B cell (primary cell): ENCODE measurements around the gene MAP3K20. TPM values are rescaled to one million over a fixed set of nuclear protein-coding genes. Genes with fewer than 3 reads are reported as not detected.
"Not testable (repeated sequence)": the region's sequence is repeated elsewhere in the genome, so short reads cannot be mapped to it uniquely, and the experiment has no call there.

Experiments
- ATAC-seq: fragments of 200-7000 bp; cut with Tn5 transposase; one replicate; pipeline ENCODE4 v1.10.0; 2021; ENCODE audit warnings: low read depth, mild to moderate bottlenecking, moderate number of reproducible peaks, moderate library complexity
- CTCF ChIA-PET: fragments of 350-600 bp; sonication (Branson Sonifier 250); formaldehyde crosslinking; loops from one replicate; lab custom pipeline; 2021; ENCODE audit warnings: antibody characterized with exemption, inconsistent platforms; lab: Charles Lee
- POLR2A ChIA-PET: fragments of 350-600 bp; sonication (Branson Sonifier 250); formaldehyde crosslinking; loops from one replicate; lab custom pipeline; 2021; ENCODE audit warnings: antibody characterized with exemption; lab: Charles Lee
- DNase-seq: peaks from one replicate; pipeline ENCODE4 v3.0.0; 2013
- H2AFZ ChIP-seq: 2 replicates; pipeline ENCODE4 v1.6.1; 2012; ENCODE audit warnings: mild to moderate bottlenecking, low read depth, low read length; ENCODE audit not compliant: insufficient read depth, poor library complexity, severe bottlenecking
- H3K27ac ChIP-seq, 2 donors: 1 replicate in 1 of 2; 2 replicates in 1 of 2; pipeline ENCODE4 v1.5.1; 2012 to 2013; ENCODE audit warnings: low read length in 2 of 2, mild to moderate bottlenecking in 2 of 2, moderate library complexity in 1 of 2
- H3K27me3 ChIP-seq, 4 experiments: fragments of 200-600 bp in 1 of 4; sonication (generic) in 1 of 4; replicated peaks in 1 of 4; 1 replicate in 2 of 4; 2 replicates in 2 of 4; pipeline versions ENCODE4 v1.6.1 to v1.7.0; 2013 to 2016; ENCODE audit warnings: low read length in 3 of 4, mild to moderate bottlenecking in 2 of 4, mixed read lengths in 1 of 4, moderate library complexity in 1 of 4; ENCODE audit not compliant: insufficient read depth in 4 of 4, control insufficient read depth in 3 of 4; ENCODE audit errors: control extremely low read depth in 1 of 4
- H3K36me3 ChIP-seq, 2 experiments: replicated peaks in 1 of 2; 1 replicate in 1 of 2; 2 replicates in 1 of 2; pipeline versions ENCODE4 v1.6.1 to v1.7.1; 2013; ENCODE audit warnings: low read length in 1 of 2; ENCODE audit not compliant: insufficient read depth in 2 of 2, control insufficient read depth in 1 of 2; ENCODE audit errors: control extremely low read depth in 1 of 2, extremely low read depth in 1 of 2
- H3K4me1 ChIP-seq, 2 donors: fragments of 200-600 bp in 1 of 2; sonication (generic) in 1 of 2; 1 replicate in 1 of 2; 2 replicates in 1 of 2; pipeline versions ENCODE4 v1.5.1 to v1.6.1; 2013 to 2017; ENCODE audit warnings: low read length in 2 of 2; ENCODE audit not compliant: control insufficient read depth in 2 of 2, insufficient read depth in 2 of 2
- H3K4me2 ChIP-seq: replicated peaks from 2 replicates; pipeline ENCODE3; 2012; ENCODE audit warnings: mild to moderate bottlenecking, low read depth, low read length; ENCODE audit not compliant: poor library complexity, severe bottlenecking
- H3K4me3 ChIP-seq, 5 experiments: fragments of 200-600 bp in 1 of 5; sonication (generic) in 1 of 5; 1 replicate in 3 of 5; 2 replicates in 2 of 5; pipeline versions ENCODE4 v1.5.1 to v1.7.0; 2011 to 2016; ENCODE audit warnings: low read length in 4 of 5, mild to moderate bottlenecking in 4 of 5, low read depth in 2 of 5, control low read depth in 1 of 5, moderate library complexity in 1 of 5; ENCODE audit not compliant: insufficient read depth in 1 of 5; ENCODE audit errors: control extremely low read depth in 1 of 5, extremely low read depth in 1 of 5
- H3K79me2 ChIP-seq: fragments of 200-600 bp; sonication (generic); one replicate; pipeline ENCODE4 v1.6.0; 2016; ENCODE audit warnings: low read length; ENCODE audit not compliant: control insufficient read depth, insufficient read depth
- H3K9ac ChIP-seq: fragments of 200-600 bp; sonication (generic); 2 replicates; pipeline ENCODE4 v1.6.1; 2017; ENCODE audit warnings: mild to moderate bottlenecking, low read length, moderate library complexity
- H3K9me3 ChIP-seq, 3 donors: one replicate each; pipeline versions ENCODE4 v1.6.1 to v1.7.1; 2013; ENCODE audit warnings: low read length in 2 of 3; ENCODE audit not compliant: control insufficient read depth in 2 of 3, insufficient read depth in 1 of 3; ENCODE audit errors: control extremely low read depth in 1 of 3
- H4K20me1 ChIP-seq: 2 replicates; pipeline ENCODE4 v1.6.0; 2012; ENCODE audit warnings: mild to moderate bottlenecking, low read length; ENCODE audit not compliant: insufficient read depth, control insufficient read depth, poor library complexity, severe bottlenecking
- H3K27ac Mint-ChIP-seq: one replicate; pipeline ENCODE4 v1.8.0; 2021; ENCODE audit warnings: mixed read lengths
- H3K27me3 Mint-ChIP-seq: one replicate; pipeline ENCODE4 v1.8.0; 2021; ENCODE audit warnings: mixed read lengths
- H3K4me1 Mint-ChIP-seq: one replicate; pipeline ENCODE4 v1.8.0; 2021; ENCODE audit warnings: mixed read lengths
- H3K4me3 Mint-ChIP-seq: one replicate; pipeline ENCODE4 v1.8.0; 2021; ENCODE audit warnings: mixed read lengths
- H3K9me3 Mint-ChIP-seq: one replicate; pipeline ENCODE4 v1.8.0; 2022; ENCODE audit warnings: mixed read lengths; ENCODE audit not compliant: insufficient read depth
- EZH2 ChIP-seq: IDR thresholded peaks from 2 replicates; pipeline ENCODE4 v1.6.1; 2012; ENCODE audit warnings: borderline replicate concordance, low read depth, mild to moderate bottlenecking, moderate library complexity, low read length; ENCODE audit not compliant: insufficient read depth, poor library complexity, severe bottlenecking
- WGBS: methylation state at CpG from one replicate; pipeline ENCODE4 v1.1.5; 2013; ENCODE audit warnings: missing lambda C conversion rate; ENCODE audit not compliant: insufficient coverage; 5-methylcytosine and 5-hydroxymethylcytosine counted together
- intact Hi-C: fragments of 100-400 bp; cut with micrococcal nuclease; formaldehyde crosslinking; loops from one replicate; pipeline ENCODE4 v1.10.0; 2022
- polyA plus RNA-seq: library from polyadenylated mRNA; depleted of rRNA; stranded (reverse); fragments of >200 nt; gene quantifications from 2 replicates; pipeline ENCODE4 v1.2.3, GENCODE V29; 2012
- total RNA-seq, 2 donors: library from RNA; stranded (reverse); fragments of 120-200 nt in 1 of 2; gene quantifications; 1 replicate in 1 of 2; 2 replicates in 1 of 2; pipeline versions ENCODE4 v1.2.3 to v1.2.4, GENCODE V29; 2013 to 2022
- TF ChIP-seq, protein P1 (sequence below): fragments of 200-600 bp; IDR thresholded peaks from one replicate; pipeline ENCODE4 v1.8.0; 2022; ENCODE audit warnings: antibody characterized with exemption, mild to moderate bottlenecking

MAP3K20 gene
- total and polyA plus RNA-seq, 2 donors (not counting 1 experiment from before 2014, with no cell fraction given) = 2.2 to 9.1 TPM

DNA sequence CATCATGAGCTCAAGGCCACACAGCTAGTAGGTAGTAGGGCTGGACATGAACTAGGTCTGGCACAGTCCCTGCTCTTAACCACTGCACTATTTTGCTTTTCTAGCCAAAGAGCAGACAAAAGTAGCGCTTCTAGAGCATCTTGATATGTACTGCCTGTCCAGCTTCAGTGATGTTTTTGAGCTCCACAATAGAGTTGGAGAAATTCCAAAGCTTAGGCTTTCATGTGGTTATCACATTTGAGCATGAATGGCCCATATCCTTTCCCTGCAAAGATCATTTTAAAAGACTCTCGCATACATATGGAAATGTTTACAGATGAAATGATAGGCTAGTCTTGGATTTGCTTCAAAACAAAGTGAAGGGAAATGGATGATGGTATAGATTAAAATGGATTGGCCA, 128.7 kb downstream of the MAP3K20 start:
- Histone ChIP-seq H3K4me3 (no peak overlapping the region), H3K27ac (no peak overlapping the region), H3K36me3 (no peaks in the 10 kb centered on the region), H3K79me2 (no peaks in the 10 kb centered on the region), H3K4me2 (no peak overlapping the region), H3K9me3 (no peaks in the 10 kb centered on the region), H2AFZ (no peak overlapping the region), H3K4me1 (no peaks in the 10 kb centered on the region), H3K9ac (no peak overlapping the region), H4K20me1 (no peaks in the 10 kb centered on the region), H3K27me3 (no peaks in the 10 kb centered on the region)
- no peak for DNase-seq
- Mint-ChIP-seq H3K27ac (no peak overlapping the region), H3K4me3 (no peak overlapping the region), H3K27me3 (no peaks in the 10 kb centered on the region), H3K9me3 (no peaks in the 10 kb centered on the region), H3K4me1 (no peaks in the 10 kb centered on the region)
- TF ChIP-seq, protein P1, sequence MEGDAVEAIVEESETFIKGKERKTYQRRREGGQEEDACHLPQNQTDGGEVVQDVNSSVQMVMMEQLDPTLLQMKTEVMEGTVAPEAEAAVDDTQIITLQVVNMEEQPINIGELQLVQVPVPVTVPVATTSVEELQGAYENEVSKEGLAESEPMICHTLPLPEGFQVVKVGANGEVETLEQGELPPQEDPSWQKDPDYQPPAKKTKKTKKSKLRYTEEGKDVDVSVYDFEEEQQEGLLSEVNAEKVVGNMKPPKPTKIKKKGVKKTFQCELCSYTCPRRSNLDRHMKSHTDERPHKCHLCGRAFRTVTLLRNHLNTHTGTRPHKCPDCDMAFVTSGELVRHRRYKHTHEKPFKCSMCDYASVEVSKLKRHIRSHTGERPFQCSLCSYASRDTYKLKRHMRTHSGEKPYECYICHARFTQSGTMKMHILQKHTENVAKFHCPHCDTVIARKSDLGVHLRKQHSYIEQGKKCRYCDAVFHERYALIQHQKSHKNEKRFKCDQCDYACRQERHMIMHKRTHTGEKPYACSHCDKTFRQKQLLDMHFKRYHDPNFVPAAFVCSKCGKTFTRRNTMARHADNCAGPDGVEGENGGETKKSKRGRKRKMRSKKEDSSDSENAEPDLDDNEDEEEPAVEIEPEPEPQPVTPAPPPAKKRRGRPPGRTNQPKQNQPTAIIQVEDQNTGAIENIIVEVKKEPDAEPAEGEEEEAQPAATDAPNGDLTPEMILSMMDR = no peak
- TF ChIP-seq EZH2 = no peak
- intact Hi-C loops = no loop called here
- CTCF ChIA-PET = interaction anchor here (1.1 to 1.4 kb wide), 2 partner anchors 176 to 177 kb away, joined by 3 to 4 read pairs; no protein-coding TSS in a partner anchor
- no peak for ATAC-seq
- POLR2A ChIA-PET = no interaction called here
- WGBS = 0% methylated on average over 1 of the region's 2 CpGs

DNA sequence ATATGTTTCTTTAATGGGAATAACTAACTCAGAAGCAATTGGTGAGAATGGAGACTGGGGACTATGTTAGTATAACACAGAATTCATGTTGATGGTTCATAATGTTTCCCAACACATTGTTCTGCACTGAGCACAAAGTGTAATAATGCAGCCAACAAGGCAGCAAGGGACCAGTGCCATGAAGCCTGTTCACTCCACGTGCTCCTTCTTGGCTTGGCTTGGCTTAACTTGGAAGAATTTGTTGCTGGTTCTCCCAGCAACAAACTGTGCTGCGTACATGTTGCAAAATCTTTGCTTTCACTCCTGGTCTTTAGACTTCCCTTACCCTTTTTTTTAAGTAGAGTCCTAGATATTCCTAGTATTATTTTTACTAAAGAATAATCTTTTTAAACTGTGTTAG, 129.7 kb downstream of the MAP3K20 start:
- H3K4me3 ChIP-seq = no peak overlapping the region
- no peak overlapping the region for H3K27ac Mint-ChIP-seq
- no peaks in the 10 kb centered on the region for H3K4me1 Mint-ChIP-seq
- 93% methylated on average over 1 of the region's 2 CpGs for WGBS
- H3K9ac ChIP-seq = no peak overlapping the region
- no peak overlapping the region for H3K4me2 ChIP-seq
- H3K79me2 ChIP-seq = no peaks in the 10 kb centered on the region
- no peak overlapping the region for H2AFZ ChIP-seq
- H3K4me3 Mint-ChIP-seq = no peak overlapping the region
- CTCF ChIA-PET = interaction anchor here (1.4 kb wide), 1 partner anchor 178 kb away, joined by 5 read pairs; no protein-coding TSS in a partner anchor
- POLR2A ChIA-PET = no interaction called here
- TF ChIP-seq, protein P1 = no peak
- no peak for TF ChIP-seq EZH2
- H3K27me3 ChIP-seq = no peaks in the 10 kb centered on the region
- DNase-seq (no peak), ATAC-seq (no peak)
- no peaks in the 10 kb centered on the region for H3K9me3 Mint-ChIP-seq
- H3K27ac ChIP-seq = no peak overlapping the region
- no peaks in the 10 kb centered on the region for H3K9me3 ChIP-seq
- H4K20me1 ChIP-seq = no peaks in the 10 kb centered on the region
- H3K27me3 Mint-ChIP-seq = no peaks in the 10 kb centered on the region
- no peaks in the 10 kb centered on the region for H3K36me3 ChIP-seq
- intact Hi-C loops = no loop called here
- H3K4me1 ChIP-seq = no peaks in the 10 kb centered on the region

DNA sequence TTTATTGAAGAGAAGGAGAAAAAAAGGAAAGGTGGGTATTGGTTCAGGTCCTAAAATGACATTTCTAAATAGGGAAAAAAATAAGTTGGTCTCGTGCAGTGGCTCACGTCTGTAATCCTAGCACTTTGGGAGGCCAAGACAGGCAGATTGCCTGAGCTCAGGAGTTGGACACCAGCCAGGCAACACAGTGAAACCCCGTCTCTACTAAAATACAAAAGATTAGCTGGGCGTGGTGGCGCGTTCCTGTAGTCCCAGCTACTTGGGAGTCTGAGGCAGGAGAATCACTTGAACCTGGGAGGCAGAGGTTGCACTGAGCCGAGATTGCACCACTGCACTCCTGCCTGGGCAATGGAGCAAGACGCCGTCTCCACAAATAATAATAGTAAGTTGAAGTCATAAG, 131.5 kb downstream of the MAP3K20 start:
- H3K27me3 ChIP-seq, H3K27me3 Mint-ChIP-seq, H3K9me3 ChIP-seq, H3K4me1 Mint-ChIP-seq, H3K27ac Mint-ChIP-seq, DNase-seq, H3K4me2 ChIP-seq, intact Hi-C loops, H3K79me2 ChIP-seq, H3K4me1 ChIP-seq, H3K27ac ChIP-seq, H3K4me3 ChIP-seq, POLR2A ChIA-PET, ATAC-seq, H2AFZ ChIP-seq, H3K36me3 ChIP-seq, H3K9me3 Mint-ChIP-seq, H4K20me1 ChIP-seq, H3K4me3 Mint-ChIP-seq, H3K9ac ChIP-seq: not testable (repeated sequence)
- CTCF ChIA-PET = interaction anchor here (13.2 kb wide), 1 partner anchor 178 kb away, joined by 303 read pairs; no protein-coding TSS in a partner anchor
- WGBS = 85% methylated on average over 6 of the region's 9 CpGs
